ENCODE data around the gene NUP188.
A peak's percentile ranks its signal among the peaks of the same experiment; 100 is the strongest.

Gene NUP188

GRCh38 chr9:129021091-129021490, 73.6 kb downstream of the NUP188 start:
- Histone ChIP-seq H3K36me3 (ENCODE audit: insufficient read depth, low read length) (no peaks in the 10 kb centered on the region), H3K27ac (no peak overlapping the region), H3K4me3 (no peak overlapping the region), H3K9me3 (ENCODE audit: low read depth, low read length) (no peaks in the 10 kb centered on the region), H3K9ac (ENCODE audit: insufficient read length) (no peak overlapping the region)
- DNase-seq (ENCODE audit: low read depth, low spot score), result no peak
- TF ChIP-seq POLR2AphosphoS5 (IDR thresholded peaks at IDR 0.05; ENCODE audit: borderline replicate concordance, low read depth, low read length) (no peak), EZH2 (IDR thresholded peaks at IDR 0.05) (no peak), FOXP2 (optimal IDR thresholded peaks at IDR 0.05; ENCODE audit: control extremely low read depth, extremely low read length, insufficient read depth) (no peak)

DNA sequence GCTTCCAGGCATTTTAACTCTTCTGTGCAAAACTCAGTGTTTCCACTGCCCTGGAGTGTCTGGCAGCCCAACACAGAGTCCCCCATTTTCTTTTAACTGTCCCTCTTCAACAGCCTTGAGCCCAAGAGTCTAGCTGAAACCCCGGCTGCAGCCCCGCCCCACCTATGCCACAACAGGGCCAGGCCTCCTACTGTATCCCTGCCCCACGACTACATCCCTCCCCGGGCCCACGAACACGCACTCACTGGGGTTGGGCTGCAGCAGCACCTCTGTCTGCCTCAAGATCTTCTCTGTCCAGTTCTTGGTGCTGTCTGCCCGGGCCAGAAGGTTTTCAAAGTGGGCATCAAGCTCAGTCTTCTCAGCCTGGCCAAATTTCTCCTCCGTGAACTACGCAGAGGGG, 74.5 kb downstream of the NUP188 start:
- Histone ChIP-seq H3K27ac (no peak overlapping the region), H3K36me3 (ENCODE audit: insufficient read depth, low read length) (no peaks in the 10 kb centered on the region), H3K9ac (ENCODE audit: insufficient read length) (no peak overlapping the region), H3K4me3 (no peak overlapping the region), H3K9me3 (ENCODE audit: low read depth, low read length) (no peaks in the 10 kb centered on the region)
- DNase-seq (ENCODE audit: low read depth, low spot score), result no peak
- TF ChIP-seq FOXP2 (optimal IDR thresholded peaks at IDR 0.05; ENCODE audit: control extremely low read depth, extremely low read length, insufficient read depth) (no peak), EZH2 (IDR thresholded peaks at IDR 0.05) (no peak), POLR2AphosphoS5 (IDR thresholded peaks at IDR 0.05; ENCODE audit: borderline replicate concordance, low read depth, low read length) (no peak)

GRCh38 chr9:129023036-129023907, 75.8 kb downstream of the NUP188 start:
- Histone ChIP-seq H3K4me3 (no peak overlapping the region), H3K36me3 (ENCODE audit: insufficient read depth, low read length) (no peaks in the 10 kb centered on the region), H3K27ac (no peak overlapping the region), H3K9me3 (ENCODE audit: low read depth, low read length) (no peaks in the 10 kb centered on the region), H3K9ac (ENCODE audit: insufficient read length) (no peak overlapping the region)
- TF ChIP-seq EZH2 (IDR thresholded peaks at IDR 0.05) (no peak), POLR2AphosphoS5 (IDR thresholded peaks at IDR 0.05; ENCODE audit: borderline replicate concordance, low read depth, low read length) (no peak), FOXP2 (optimal IDR thresholded peaks at IDR 0.05; ENCODE audit: control extremely low read depth, extremely low read length, insufficient read depth) (no peak)
- no peak for DNase-seq (ENCODE audit: low read depth, low spot score)

GRCh38 chr9:129023908-129024233, 76.4 kb downstream of the NUP188 start:
- TF ChIP-seq FOXP2 (optimal IDR thresholded peaks at IDR 0.05; ENCODE audit: control extremely low read depth, extremely low read length, insufficient read depth) (no peak), POLR2AphosphoS5 (IDR thresholded peaks at IDR 0.05; ENCODE audit: borderline replicate concordance, low read depth, low read length) (no peak), EZH2 (IDR thresholded peaks at IDR 0.05) (no peak)
- no peaks in the 10 kb centered on the region for H3K36me3 ChIP-seq (ENCODE audit: insufficient read depth, low read length)
- no peak for DNase-seq (ENCODE audit: low read depth, low spot score)
- no peak overlapping the region for H3K9ac ChIP-seq (ENCODE audit: insufficient read length)
- no peak overlapping the region for H3K4me3 ChIP-seq
- no peak overlapping the region for H3K27ac ChIP-seq
- no peaks in the 10 kb centered on the region for H3K9me3 ChIP-seq (ENCODE audit: low read depth, low read length)

DNA sequence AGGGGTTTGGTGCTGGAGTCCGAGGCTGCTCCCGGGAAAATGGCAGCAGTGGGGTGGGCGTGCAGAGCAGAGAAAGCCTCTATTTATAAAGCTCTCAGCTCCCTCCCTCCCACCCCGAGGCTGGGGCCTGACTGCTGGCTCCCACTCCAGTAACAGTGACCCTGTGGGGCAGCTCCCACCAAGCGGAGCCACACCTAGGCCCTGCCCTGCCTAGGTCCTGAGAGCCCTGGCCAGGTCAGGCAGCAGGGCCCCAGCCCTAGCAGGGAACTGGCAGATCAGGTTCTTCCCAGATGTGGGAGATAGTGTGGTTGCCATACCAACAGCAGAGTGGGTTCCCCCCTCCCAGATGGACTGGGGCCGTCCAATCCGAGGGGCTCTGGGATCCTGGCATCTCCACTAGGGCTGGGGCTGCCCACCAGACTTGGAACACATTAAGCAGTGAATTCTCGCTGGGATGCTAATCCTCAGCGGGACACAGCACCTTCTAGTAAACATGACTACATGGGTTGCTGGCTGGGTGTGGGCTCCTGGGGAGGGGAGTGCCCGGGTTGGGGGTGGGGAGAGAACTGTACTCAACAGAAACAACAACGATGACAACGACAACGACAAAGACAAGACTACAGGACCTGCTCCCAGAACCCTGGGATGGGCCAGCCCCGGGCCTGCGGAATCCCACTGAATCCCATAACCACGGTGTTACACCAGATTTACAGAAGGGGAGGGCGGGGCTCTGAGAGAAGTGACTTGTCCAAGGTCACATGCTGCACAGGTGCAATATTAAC, 79.1 kb downstream of the NUP188 start:
- no peak for DNase-seq (ENCODE audit: low read depth, low spot score)
- H3K9ac ChIP-seq (ENCODE audit: insufficient read length), result no peak overlapping the region
- H3K36me3 ChIP-seq (ENCODE audit: insufficient read depth, low read length), result no peaks in the 10 kb centered on the region
- TF ChIP-seq POLR2AphosphoS5 (IDR thresholded peaks at IDR 0.05; ENCODE audit: borderline replicate concordance, low read depth, low read length), result no peak
- no peaks in the 10 kb centered on the region for H3K9me3 ChIP-seq (ENCODE audit: low read depth, low read length)
- peak overlapping the region; percentile 83 for H3K4me3 ChIP-seq
- H3K27ac ChIP-seq, result no peak overlapping the region

DNA sequence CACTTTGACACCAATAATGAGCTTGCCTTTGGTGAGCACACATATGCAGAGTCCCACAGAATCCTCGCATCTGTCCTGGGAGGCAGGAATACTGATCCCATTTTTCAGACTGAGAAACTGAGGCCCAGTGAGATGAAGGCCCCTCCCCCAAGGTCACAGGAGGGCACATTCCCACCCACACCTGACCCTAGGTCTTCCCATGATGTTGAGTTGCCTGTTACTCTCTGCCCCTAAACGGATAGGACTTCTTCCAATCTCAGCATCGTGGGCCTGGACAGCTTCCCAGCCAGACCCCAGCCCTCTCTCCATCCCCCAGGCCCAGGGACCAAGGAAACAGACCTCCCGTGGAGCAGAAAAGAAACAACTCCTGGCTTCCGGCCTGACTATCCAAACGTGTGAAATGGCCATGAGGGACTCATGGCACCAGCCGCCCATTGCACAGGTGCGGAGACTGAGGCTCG, 79.8 kb downstream of the NUP188 start:
- DNase-seq (ENCODE audit: low read depth, low spot score), result no peak
- TF ChIP-seq POLR2AphosphoS5 (IDR thresholded peaks at IDR 0.05; ENCODE audit: borderline replicate concordance, low read depth, low read length) (no peak), FOXP2 (optimal IDR thresholded peaks at IDR 0.05; ENCODE audit: control extremely low read depth, extremely low read length, insufficient read depth) (no peak), EZH2 (IDR thresholded peaks at IDR 0.05) (no peak)
- Histone ChIP-seq H3K36me3 (ENCODE audit: insufficient read depth, low read length) (no peaks in the 10 kb centered on the region), H3K27ac (no peak overlapping the region), H3K9me3 (ENCODE audit: low read depth, low read length) (no peaks in the 10 kb centered on the region), H3K4me3 (peak overlapping the region; percentile 83), H3K9ac (ENCODE audit: insufficient read length) (peak overlapping the region; percentile 59)

GRCh38 chr9:129027685-129028191, 80.2 kb downstream of the NUP188 start:
- no peak for DNase-seq (ENCODE audit: low read depth, low spot score)
- Histone ChIP-seq H3K36me3 (ENCODE audit: insufficient read depth, low read length) (no peaks in the 10 kb centered on the region), H3K9ac (ENCODE audit: insufficient read length) (peak overlapping the region; percentile 59), H3K27ac (no peak overlapping the region), H3K4me3 (peak overlapping the region; percentile 83), H3K9me3 (ENCODE audit: low read depth, low read length) (no peaks in the 10 kb centered on the region)
- no peak for TF ChIP-seq FOXP2 (optimal IDR thresholded peaks at IDR 0.05; ENCODE audit: control extremely low read depth, extremely low read length, insufficient read depth)
- no peak for TF ChIP-seq POLR2AphosphoS5 (IDR thresholded peaks at IDR 0.05; ENCODE audit: borderline replicate concordance, low read depth, low read length)
- TF ChIP-seq EZH2 (IDR thresholded peaks at IDR 0.05), result no peak

DNA sequence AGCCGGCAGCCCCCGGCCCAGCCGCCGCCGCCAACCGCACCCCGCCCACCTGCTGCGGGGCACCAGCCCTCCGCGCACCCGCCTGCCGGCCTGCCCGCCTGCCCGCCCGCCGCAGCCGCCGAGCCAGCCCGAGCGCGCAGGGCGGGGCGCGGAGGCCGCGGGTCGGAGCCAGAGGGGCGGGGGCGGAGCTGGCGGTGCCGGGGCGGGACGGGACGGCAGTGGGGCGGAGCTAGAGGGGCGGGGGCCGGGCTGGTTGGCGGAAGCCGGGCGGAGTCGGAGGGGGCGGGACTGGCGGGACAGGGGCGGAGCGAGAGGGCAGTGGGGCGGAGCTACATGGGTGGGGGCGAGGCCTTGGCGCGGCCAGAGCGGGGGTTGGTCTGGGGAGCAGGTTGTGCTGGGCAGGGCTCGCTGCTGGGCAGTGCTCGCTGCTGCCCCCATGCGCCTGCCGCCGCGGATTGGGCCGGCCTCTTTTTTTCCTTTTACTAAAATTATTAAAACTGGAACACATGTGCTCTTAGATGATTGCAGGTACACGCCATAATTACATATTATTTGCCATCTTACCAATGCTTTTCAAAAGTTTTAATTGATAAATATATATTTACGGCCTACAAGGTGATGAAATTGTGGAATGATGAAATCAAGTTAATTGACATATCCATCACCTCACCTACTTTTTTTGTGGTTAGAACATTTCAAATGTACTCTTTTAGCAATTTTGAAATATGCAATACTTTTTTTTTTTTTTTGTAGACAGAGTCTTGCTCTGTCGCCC, 80.9 kb downstream of the NUP188 start, which contains the start of gene SH3GLB2:
Gene SH3GLB2 (minus strand): TSS at position 140 of the 775 bp plus-strand sequence. CDS start 177 bp downstream, outside the sequence.
- Histone ChIP-seq H3K9me3 (ENCODE audit: low read depth, low read length) (no peaks in the 10 kb centered on the region), H3K27ac (no peak within 1 kb of the TSS), H3K9ac (ENCODE audit: insufficient read length) (peak within 1 kb of the TSS; percentile 59), H3K36me3 (ENCODE audit: insufficient read depth, low read length) (no peaks in the 10 kb centered on the region), H3K4me3 (peak within 1 kb of the TSS; percentile 83)
- peak; percentile 12 for DNase-seq (ENCODE audit: low read depth, low spot score)
- TF ChIP-seq POLR2AphosphoS5 (IDR thresholded peaks at IDR 0.05; ENCODE audit: borderline replicate concordance, low read depth, low read length), result no peak
- no peak for TF ChIP-seq FOXP2 (optimal IDR thresholded peaks at IDR 0.05; ENCODE audit: control extremely low read depth, extremely low read length, insufficient read depth)
- no peak for TF ChIP-seq EZH2 (IDR thresholded peaks at IDR 0.05)

All from SK-N-MC (cell line).